ENCODE data around the gene ABCC11.

The ABCC11 gene

GRCh38 chr16:48129926-48130325 lies 117.4 kb downstream of the ABCC11 start:
- no peak for DNase-seq (ENCODE audit: low read depth)

- DNase-seq (ENCODE audit: low read depth): no peak
Observed at GRCh38 chr16:48128769-48129168, 118.6 kb downstream of the ABCC11 start.

GRCh38 chr16:48126801-48127644 lies 120.3 kb downstream of the ABCC11 start:
- no peak for DNase-seq (ENCODE audit: low read depth)

- no peak for DNase-seq (ENCODE audit: low read depth)
Observed at GRCh38 chr16:48125888-48126287, 121.5 kb downstream of the ABCC11 start.

- DNase-seq (ENCODE audit: low read depth): no peak
Observed at GRCh38 chr16:48124266-48124665, 123.1 kb downstream of the ABCC11 start.

GRCh38 chr16:48123104-48123788 lies 124.1 kb downstream of the ABCC11 start:
- DNase-seq (ENCODE audit: low read depth): no peak

GRCh38 chr16:48121276-48121675 lies 126.1 kb downstream of the ABCC11 start:
- DNase-seq (ENCODE audit: low read depth): no peak

GRCh38 chr16:48118841-48119240 lies 128.5 kb downstream of the ABCC11 start:
- DNase-seq (ENCODE audit: low read depth): no peak

- DNase-seq (ENCODE audit: low read depth): peak; percentile 61
Observed at GRCh38 chr16:48117217-48118105, 129.9 kb downstream of the ABCC11 start.
